ENCODE measurements around the gene BAG3. TPM values are rescaled to one million over a fixed set of nuclear protein-coding genes. Genes with fewer than 3 reads are reported as not detected.

BAG3 gene
- total and polyA plus RNA-seq, 2 of the 8 experiments (the other 6 are each of a cell fraction or from before 2014, with no cell fraction given) = 3.5 to 13.3 TPM

GRCh38 chr10:119687192-119688032 lies 36.2 kb downstream of the BAG3 start:
- H3K9me3 ChIP-seq (ENCODE audit: insufficient read depth in 2 of 2, low read depth in 1 of 2, low read length in 1 of 2) = no peaks in the 10 kb centered on the region; a peak in 1 of 4 replicates
- POLR2A ChIA-PET (ENCODE audit: partially characterized antibody) = interaction anchor here (0.7 to 2.5 kb wide), 28 partner anchors 9 to 407 kb away, joined by 3 to 27 read pairs (median 4); partner anchors contain the start of genes BAG3, INPP5F and TIAL1
- peak overlapping the region; percentile 47 to 80 for H3K4me2 ChIP-seq (ENCODE audit: insufficient read depth in 1 of 2, low read depth in 2 of 2, low read length in 2 of 2)
- no peaks in the 10 kb centered on the region for H3K36me3 ChIP-seq (ENCODE audit: control insufficient read depth in 2 of 4, insufficient read depth in 4 of 4, low read length in 3 of 4)
- H2BK20ac ChIP-seq (ENCODE audit: low read length) = no peak overlapping the region
- H3K9ac ChIP-seq (replicated peaks in 1 of 4; ENCODE audit: extremely low read depth in 1 of 4, low read depth in 3 of 4, low read length in 3 of 4) = peak overlapping the region in 3 of 4 experiments; percentile 6 to 64 (median 58); a peak in 4 of 7 replicates
- peak overlapping the region; percentile 94 for H2BK5ac ChIP-seq (ENCODE audit: low read depth, low read length)
- H3K79me2 ChIP-seq (ENCODE audit: control insufficient read depth in 1 of 2, insufficient read depth in 2 of 2, low read length in 2 of 2) = no peaks in the 10 kb centered on the region
- CTCF ChIA-PET (ENCODE audit: partially characterized antibody) = interaction anchor here (0.6 to 3.7 kb wide), 61 partner anchors 8 to 408 kb away, joined by 3 to 40 read pairs (median 4); partner anchors contain the start of genes BAG3 and INPP5F
- peak overlapping the region; percentile 84 for H3K27ac ChIP-seq (ENCODE audit: low read depth, low read length)
- H4K91ac ChIP-seq (replicated peaks; ENCODE audit: insufficient read length, low read length) = no peak overlapping the region
- peak overlapping the region; percentile 45; the same call in 1 of the 2 replicates for H2AK5ac ChIP-seq (ENCODE audit: low read depth, low read length)
- H3K79me1 ChIP-seq (ENCODE audit: low read depth, low read length) = no peaks in the 10 kb centered on the region; the same call in 1 of the 2 replicates
- peaks cover 6% of the 10 kb centered on the region for H3K23me2 ChIP-seq (ENCODE audit: low read depth, low read length)
- no peaks in the 10 kb centered on the region for H3K27me3 ChIP-seq (replicated peaks in 1 of 4; ENCODE audit: control insufficient read depth in 3 of 4, extremely low read depth in 1 of 4, insufficient read depth in 3 of 4, low read length in 3 of 4)
- peak; percentile 85 to 94 for DNase-seq (ENCODE audit: low read depth in 1 of 2, low spot score in 2 of 2)
- H3K14ac ChIP-seq (ENCODE audit: insufficient read length) = no peak overlapping the region
- H3K4ac ChIP-seq (replicated peaks; ENCODE audit: insufficient read length, low read depth, low read length) = no peak overlapping the region
- H4K5ac ChIP-seq (ENCODE audit: insufficient read length, low read depth, low read length) = peak overlapping the region; percentile 35
- H3K56ac ChIP-seq (replicated peaks; ENCODE audit: insufficient read length, low read depth, low read length) = peak overlapping the region; percentile 13
- H3K23ac ChIP-seq (ENCODE audit: insufficient read length) = no peak overlapping the region
- H3K4me1 ChIP-seq (replicated peaks in 1 of 4; ENCODE audit: control insufficient read depth in 3 of 4, insufficient read depth in 4 of 4, low read length in 3 of 4) = peaks cover 3 to 16% (median 14%) of the 10 kb centered on the region in 4 experiments; a peak in 6 of 7 replicates
- peak overlapping the region; percentile 7; the same call in 1 of the 2 replicates for H2AFZ ChIP-seq (ENCODE audit: low read length)
- H4K20me1 ChIP-seq (replicated peaks in 1 of 2; ENCODE audit: control insufficient read depth in 1 of 2, insufficient read depth in 2 of 2, low read length in 2 of 2) = no peaks in the 10 kb centered on the region
- peak; percentile 99 for FAIRE-seq
- peak overlapping the region; percentile 96; the same call in 1 of the 2 replicates for H2BK12ac ChIP-seq (ENCODE audit: low read depth, low read length)
- no peak overlapping the region for H4K8ac ChIP-seq (ENCODE audit: extremely low read depth, insufficient read depth, low read length)
- peak overlapping the region; percentile 38 to 69 (median 50) for H3K4me3 ChIP-seq (ENCODE audit: extremely low read depth in 1 of 4, insufficient read depth in 2 of 4, low read depth in 3 of 4, low read length in 4 of 4)
- peak overlapping the region; percentile 2 for H2BK120ac ChIP-seq (replicated peaks; ENCODE audit: low read depth, low read length)
- peak overlapping the region; percentile 81; the same call in 1 of the 2 replicates for H3K18ac ChIP-seq (ENCODE audit: extremely low read depth, low read length)
- H2BK15ac ChIP-seq (ENCODE audit: low read length) = no peak overlapping the region
- 3% methylated on average over 10 of the region's 10 CpGs; no CpG with 5 or more reads in 1 of the 2 experiments for WGBS, 2 experiments (ENCODE audit: extremely low coverage in 1 of 2, insufficient coverage in 1 of 2, insufficient read length in 1 of 2, insufficient replicate concordance in 2 of 2, low coverage in 1 of 2, low lambda C conversion rate in 2 of 2, missing lambda C conversion rate in 1 of 2)
- TF ChIP-seq RBBP5 (IDR thresholded peaks at IDR 0.05; ENCODE audit: borderline replicate concordance, low read depth, low read length) (0 out of 2 replicates have a peak, but pooled peaks have one; percentile 67), ASH2L (IDR thresholded peaks at IDR 0.05; ENCODE audit: low read length) (peak; percentile 77), CBX5 (IDR thresholded peaks at IDR 0.05; ENCODE audit: low read depth, low read length) (no peak), MAFK (IDR thresholded peaks at IDR 0.05; ENCODE audit: low read depth, low read length) (no peak), POLR2AphosphoS5 (IDR thresholded peaks at IDR 0.05; ENCODE audit: low read depth, low read length) (no peak), EP300 (IDR thresholded peaks at IDR 0.05; ENCODE audit: borderline replicate concordance in 1 of 2, low read depth in 2 of 2, low read length in 2 of 2) (no peak), TAF1 (IDR thresholded peaks at IDR 0.05; ENCODE audit: low read depth, low read length) (peak; percentile 76), NRF1 (IDR thresholded peaks at IDR 0.05; ENCODE audit: low read depth, low read length) (no peak), USF2 (IDR thresholded peaks at IDR 0.05; ENCODE audit: low read length) (no peak)

Data from H1 (cell line).